HG02840 (cell line): ENCODE measurements around the gene DDX10.

Experiments used
- ATAC-seq: cut with Tn5 transposase; IDR thresholded peaks from one replicate; pipeline ENCODE4 v1.9.1; 2021; ENCODE audit warnings: mild to moderate bottlenecking, moderate library complexity, moderate number of reproducible peaks; ENCODE audit not compliant: unreplicated experiment, low FRiP score

Gene DDX10

GRCh38 chr11:108895579-108896480 is 231.0 kb downstream of the DDX10 start:
- ATAC-seq = no peak

GRCh38 chr11:108897071-108897481 is 232.2 kb downstream of the DDX10 start:
- ATAC-seq = no peak

- ATAC-seq = no peak
These were observed 233.0 kb downstream of the DDX10 start for GRCh38 chr11:108897916-108898315.

GRCh38 chr11:108901359-108901758 is 236.5 kb downstream of the DDX10 start:
- ATAC-seq = no peak

- no peak for ATAC-seq
These were observed 237.2 kb downstream of the DDX10 start for GRCh38 chr11:108902027-108902469.

- ATAC-seq = no peak
These were observed 239.6 kb downstream of the DDX10 start for GRCh38 chr11:108904480-108904879.

GRCh38 chr11:108906329-108906728 is 241.5 kb downstream of the DDX10 start:
- ATAC-seq = no peak

GRCh38 chr11:108906826-108907225 is 242.0 kb downstream of the DDX10 start:
- ATAC-seq = no peak

GRCh38 chr11:108909041-108909440 is 244.2 kb downstream of the DDX10 start:
- no peak for ATAC-seq

GRCh38 chr11:108909921-108910320 is 245.1 kb downstream of the DDX10 start:
- no peak for ATAC-seq

- ATAC-seq = no peak
These were observed 247.7 kb downstream of the DDX10 start for GRCh38 chr11:108912581-108912980.

GRCh38 chr11:108913204-108913603 is 248.3 kb downstream of the DDX10 start:
- no peak for ATAC-seq

- no peak for ATAC-seq
These were observed 249.3 kb downstream of the DDX10 start for GRCh38 chr11:108914211-108914610.

GRCh38 chr11:108914981-108915380 is 250.1 kb downstream of the DDX10 start:
- no peak for ATAC-seq

GRCh38 chr11:108915666-108916065 is 250.8 kb downstream of the DDX10 start:
- no peak for ATAC-seq

- ATAC-seq = no peak
These were observed 251.4 kb downstream of the DDX10 start for GRCh38 chr11:108916290-108916689.

GRCh38 chr11:108916935-108917334 is 252.1 kb downstream of the DDX10 start:
- no peak for ATAC-seq

- ATAC-seq = no peak
These were observed 256.3 kb downstream of the DDX10 start for GRCh38 chr11:108921211-108921610.

GRCh38 chr11:108922241-108922640 is 257.4 kb downstream of the DDX10 start:
- no peak for ATAC-seq

- ATAC-seq = no peak
These were observed 258.5 kb downstream of the DDX10 start for GRCh38 chr11:108923413-108923812.

- no peak for ATAC-seq
These were observed 261.4 kb downstream of the DDX10 start for GRCh38 chr11:108926171-108926840.
